ENCODE results near the gene MAPK13. TPM values are rescaled to one million over a fixed set of nuclear protein-coding genes. Genes with fewer than 3 reads are reported as not detected.

Gene MAPK13
- total RNA-seq, 2 donors from 2014 or later = 14.6 to 16.0 TPM

GRCh38 chr6:36170704-36171103 lies 40.4 kb downstream of the MAPK13 start:
- H3K9me3 Mint-ChIP-seq = peaks cover 1% of the 10 kb centered on the region
- no peaks in the 10 kb centered on the region for H3K36me3 ChIP-seq (ENCODE audit: control insufficient read depth, insufficient read depth, low read length)
- no peak overlapping the region for H3K9ac ChIP-seq (ENCODE audit: extremely low read depth, low read length, poor library complexity, severe bottlenecking)
- no peak for TF ChIP-seq CTCF (conservative IDR thresholded peaks at IDR 0.05)
- no peak overlapping the region for H3K27ac Mint-ChIP-seq
- 96% methylated on average over 2 of the region's 2 CpGs; no CpG with 5 or more reads in 1 of the 2 experiments for WGBS, 2 experiments (ENCODE audit: insufficient coverage in 1 of 2, insufficient read length in 1 of 2)
- H3K4me1 Mint-ChIP-seq = no peaks in the 10 kb centered on the region
- no peak for DNase-seq
- no peaks in the 10 kb centered on the region for H3K27me3 ChIP-seq (ENCODE audit: control insufficient read depth, insufficient read depth, low read length, poor library complexity, severe bottlenecking)
- no peaks in the 10 kb centered on the region for H3K36me3 Mint-ChIP-seq (ENCODE audit: low read depth)
- no peak overlapping the region for H3K4me3 Mint-ChIP-seq
- no peak overlapping the region for H3K27ac ChIP-seq (ENCODE audit: low read depth, low read length)
- no peaks in the 10 kb centered on the region for H3K4me1 ChIP-seq (ENCODE audit: control insufficient read depth, insufficient read depth, low read length)
- H3K9me3 ChIP-seq (ENCODE audit: control insufficient read depth, low read length) = peaks cover 5% of the 10 kb centered on the region
- no peaks in the 10 kb centered on the region for H3K27me3 Mint-ChIP-seq (ENCODE audit: insufficient read depth)
- H3K4me3 ChIP-seq (ENCODE audit: low read length) = no peak overlapping the region

DNA sequence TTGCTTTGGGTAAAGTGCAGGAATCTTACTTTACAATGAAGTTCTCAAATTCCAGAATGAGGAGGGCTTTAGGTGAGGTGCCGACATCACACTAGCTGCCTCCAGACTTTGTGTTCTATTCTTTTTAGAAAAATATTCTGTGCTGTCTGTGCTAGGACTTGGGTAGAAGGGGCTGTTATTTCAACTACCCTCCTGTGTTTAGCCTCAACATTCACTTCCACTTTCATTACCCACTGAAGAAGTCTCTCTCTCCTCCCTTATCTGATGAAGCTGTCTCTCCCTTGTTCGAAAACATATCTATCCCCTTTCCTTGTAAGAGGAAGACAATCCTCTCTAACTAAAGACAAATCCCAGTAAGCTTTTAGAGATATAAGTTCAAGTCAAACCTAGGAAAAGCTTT lies 41.3 kb downstream of the MAPK13 start:
- Mint-ChIP-seq H3K4me3 (no peak overlapping the region), H3K36me3 (ENCODE audit: low read depth) (no peaks in the 10 kb centered on the region), H3K9me3 (no peaks in the 10 kb centered on the region), H3K27me3 (ENCODE audit: insufficient read depth) (no peaks in the 10 kb centered on the region), H3K27ac (no peak overlapping the region), H3K4me1 (no peaks in the 10 kb centered on the region)
- DNase-seq = no peak
- no peak for TF ChIP-seq CTCF (conservative IDR thresholded peaks at IDR 0.05)
- H3K9ac ChIP-seq (ENCODE audit: extremely low read depth, low read length, poor library complexity, severe bottlenecking) = no peak overlapping the region
- H3K36me3 ChIP-seq (ENCODE audit: control insufficient read depth, insufficient read depth, low read length) = no peaks in the 10 kb centered on the region
- H3K9me3 ChIP-seq (ENCODE audit: control insufficient read depth, low read length) = peaks cover 6% of the 10 kb centered on the region
- no peaks in the 10 kb centered on the region for H3K4me1 ChIP-seq (ENCODE audit: control insufficient read depth, insufficient read depth, low read length)
- no peak overlapping the region for H3K4me3 ChIP-seq (ENCODE audit: low read length)
- H3K27me3 ChIP-seq (ENCODE audit: control insufficient read depth, insufficient read depth, low read length, poor library complexity, severe bottlenecking) = no peaks in the 10 kb centered on the region
- WGBS, 2 experiments (ENCODE audit: insufficient coverage in 1 of 2, insufficient read length in 1 of 2) = 92% methylated on average over 2 of the region's 2 CpGs; no CpG with 5 or more reads in 1 of the 2 experiments
- no peak overlapping the region for H3K27ac ChIP-seq (ENCODE audit: low read depth, low read length)

DNA sequence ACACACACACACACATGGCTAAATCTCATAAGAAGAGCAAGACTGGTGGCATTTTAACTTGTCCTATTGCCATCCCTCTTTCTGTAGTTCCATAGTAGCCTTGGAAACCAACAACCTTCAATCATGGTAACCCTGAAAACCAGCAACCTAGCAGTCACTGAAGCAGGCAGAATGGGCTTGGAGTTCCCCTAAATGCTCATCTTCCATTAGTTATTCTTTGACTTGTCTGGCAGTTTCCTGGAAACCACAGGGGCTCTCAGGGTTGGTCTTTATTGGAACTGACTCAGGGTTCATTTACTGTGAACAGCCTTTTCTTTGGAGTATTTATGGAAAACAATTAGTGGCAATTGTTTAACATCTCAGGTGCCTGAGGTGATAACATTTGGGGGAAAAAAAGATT lies 46.9 kb downstream of the MAPK13 start:
- peaks cover 40% of the 10 kb centered on the region for H3K9me3 ChIP-seq (ENCODE audit: control insufficient read depth, low read length)
- no peak overlapping the region for H3K9ac ChIP-seq (ENCODE audit: extremely low read depth, low read length, poor library complexity, severe bottlenecking)
- Mint-ChIP-seq H3K27ac (no peak overlapping the region), H3K27me3 (ENCODE audit: insufficient read depth) (no peaks in the 10 kb centered on the region), H3K4me3 (no peak overlapping the region), H3K9me3 (peaks cover 22% of the 10 kb centered on the region), H3K4me1 (no peaks in the 10 kb centered on the region), H3K36me3 (ENCODE audit: low read depth) (peaks cover 7% of the 10 kb centered on the region)
- no peaks in the 10 kb centered on the region for H3K36me3 ChIP-seq (ENCODE audit: control insufficient read depth, insufficient read depth, low read length)
- no peak overlapping the region for H3K4me3 ChIP-seq (ENCODE audit: low read length)
- no peaks in the 10 kb centered on the region for H3K27me3 ChIP-seq (ENCODE audit: control insufficient read depth, insufficient read depth, low read length, poor library complexity, severe bottlenecking)
- no peak for TF ChIP-seq CTCF (conservative IDR thresholded peaks at IDR 0.05)
- no peak overlapping the region for H3K27ac ChIP-seq (ENCODE audit: low read depth, low read length)
- H3K4me1 ChIP-seq (ENCODE audit: control insufficient read depth, insufficient read depth, low read length) = no peaks in the 10 kb centered on the region
- DNase-seq = no peak

All from endodermal cell (in vitro differentiated cells).